HEK293 (cell line): ENCODE data around the gene DHRS12.

Experiments used
- CTCF ChIA-PET: fragments of 350-600 bp; formaldehyde crosslinking; extraction: SDS; loops from one replicate; lab custom pipeline; 2021; ENCODE audit warnings: antibody characterized with exemption; lab: Yijun Ruan, JAX
- POLR2A ChIA-PET: fragments of 300-600 bp; formaldehyde crosslinking; extraction: SDS; loops from one replicate; lab custom pipeline; 2020; ENCODE audit warnings: antibody characterized with exemption, inconsistent platforms; lab: Yijun Ruan, JAX
- H3K27ac ChIP-seq: fragments of 200-500 bp; sonication (Bioruptor generic); 2 replicates; pipeline ENCODE4 v1.5.1; 2014; ENCODE audit warnings: low read depth, low read length, control low read depth, inconsistent platforms; ENCODE audit errors: extremely low read depth
- H3K36me3 ChIP-seq, 2 experiments: fragments of 200-500 bp in 1 of 2; sonication (Bioruptor generic) in 1 of 2; 1 replicate in 1 of 2; 2 replicates in 1 of 2; pipeline ENCODE4 v1.5.1; 2014 to 2017; ENCODE audit warnings: inconsistent platforms in 2 of 2, low read length in 2 of 2; ENCODE audit not compliant: control insufficient read depth in 2 of 2, insufficient read depth in 1 of 2
- H3K4me1 ChIP-seq: fragments of 200-500 bp; sonication (Bioruptor generic); 2 replicates; pipeline ENCODE4 v1.5.1; 2014; ENCODE audit warnings: mild to moderate bottlenecking, low read length, inconsistent platforms; ENCODE audit not compliant: control insufficient read depth, insufficient read depth
- H3K4me3 ChIP-seq: 2 replicates; pipeline ENCODE4 v1.5.1; 2011; ENCODE audit warnings: low read depth, mild to moderate bottlenecking, control low read depth, low read length, moderate library complexity
- H3K9me3 ChIP-seq: fragments of 200-500 bp; sonication (Bioruptor generic); 2 replicates; pipeline ENCODE4 v1.5.1; 2014; ENCODE audit warnings: low read depth, low read length, inconsistent platforms; ENCODE audit not compliant: control insufficient read depth, insufficient read depth
- FEZF1 ChIP-seq: fragments of 450-650 bp; formaldehyde crosslinking; IDR thresholded peaks from 2 replicates; pipeline ENCODE4 v1.5.1; 2016; ENCODE audit warnings: missing biosample characterization, missing genetic modification characterization
- GLI4 ChIP-seq: fragments of 450-650 bp; formaldehyde crosslinking; IDR thresholded peaks from 2 replicates; pipeline ENCODE4 v1.5.1; 2016; ENCODE audit warnings: missing biosample characterization, missing genetic modification characterization
- KLF7 ChIP-seq: fragments of 450-650 bp; formaldehyde crosslinking; IDR thresholded peaks from 2 replicates; pipeline ENCODE4 v1.5.1; 2016; ENCODE audit warnings: missing biosample characterization, missing genetic modification characterization, borderline replicate concordance
- ZBTB17 ChIP-seq: fragments of 450-650 bp; formaldehyde crosslinking; IDR thresholded peaks from 2 replicates; pipeline ENCODE4 v1.5.1; 2016; ENCODE audit warnings: missing biosample characterization, missing genetic modification characterization
- ZFP37 ChIP-seq: fragments of 450-650 bp; formaldehyde crosslinking; IDR thresholded peaks from 2 replicates; pipeline ENCODE4 v1.5.1; 2016; ENCODE audit warnings: missing biosample characterization, missing genetic modification characterization
- ZNF174 ChIP-seq: fragments of 450-650 bp; formaldehyde crosslinking; IDR thresholded peaks from 2 replicates; pipeline ENCODE4 v1.5.0; 2017; ENCODE audit warnings: missing biosample characterization, mild to moderate bottlenecking, missing genetic modification characterization
- ZNF211 ChIP-seq: fragments of 450-650 bp; formaldehyde crosslinking; IDR thresholded peaks from 2 replicates; pipeline ENCODE4 v1.5.1; 2016; ENCODE audit warnings: low read depth, missing biosample characterization, missing genetic modification characterization
- ZNF560 ChIP-seq: fragments of 450-650 bp; formaldehyde crosslinking; IDR thresholded peaks from 2 replicates; pipeline ENCODE4 v1.5.1; 2017; ENCODE audit warnings: missing biosample characterization, missing genetic modification characterization, borderline replicate concordance
- ZNF623 ChIP-seq: fragments of 450-650 bp; formaldehyde crosslinking; IDR thresholded peaks from 2 replicates; pipeline ENCODE4 v1.5.1; 2016; ENCODE audit warnings: missing biosample characterization, missing genetic modification characterization
- ZNF626 ChIP-seq: fragments of 450-650 bp; sonication (Bioruptor Pico); formaldehyde crosslinking; IDR thresholded peaks from 2 replicates; pipeline ENCODE4 v1.5.1; 2018; ENCODE audit warnings: missing biosample characterization, missing genetic modification characterization, inconsistent platforms
- ZNF777 ChIP-seq: fragments of 450-650 bp; formaldehyde crosslinking; IDR thresholded peaks from 2 replicates; pipeline ENCODE4 v1.5.1; 2017; ENCODE audit warnings: missing biosample characterization, missing genetic modification characterization, borderline replicate concordance
- ZXDB ChIP-seq: fragments of 450-650 bp; formaldehyde crosslinking; IDR thresholded peaks from 2 replicates; pipeline ENCODE4 v1.5.1; 2016; ENCODE audit warnings: missing biosample characterization, missing genetic modification characterization
- TF ChIP-seq, protein P1 (sequence below): fragments of 450-650 bp; formaldehyde crosslinking; IDR thresholded peaks from 2 replicates; pipeline ENCODE4 v1.5.1; 2017; ENCODE audit warnings: missing biosample characterization, missing genetic modification characterization
- TF ChIP-seq, protein P2 (sequence below): fragments of 450-650 bp; formaldehyde crosslinking; IDR thresholded peaks from 2 replicates; pipeline ENCODE4 v1.5.1; 2016; ENCODE audit warnings: missing biosample characterization, missing genetic modification characterization
- TF ChIP-seq, protein P3 (sequence below): fragments of 450-650 bp; formaldehyde crosslinking; IDR thresholded peaks from 2 replicates; pipeline ENCODE4 v1.5.0; 2017; ENCODE audit warnings: missing biosample characterization, missing genetic modification characterization, borderline replicate concordance
- TF ChIP-seq, protein P4 (sequence below): fragments of 450-650 bp; formaldehyde crosslinking; IDR thresholded peaks from 2 replicates; pipeline ENCODE4 v1.5.1; 2016; ENCODE audit warnings: missing biosample characterization, missing genetic modification characterization
- TF ChIP-seq, protein P5 (sequence below): fragments of 450-650 bp; formaldehyde crosslinking; optimal IDR thresholded peaks from 2 replicates; pipeline ENCODE3; 2016; ENCODE audit warnings: missing biosample characterization, mild to moderate bottlenecking, missing genetic modification characterization
- TF ChIP-seq, protein P6 (sequence below): fragments of 450-650 bp; formaldehyde crosslinking; IDR thresholded peaks from 2 replicates; pipeline ENCODE4 v1.5.1; 2016; ENCODE audit warnings: missing biosample characterization, missing genetic modification characterization

DHRS12 gene

GRCh38 chr13:51724721-51725120, 79.2 kb downstream of the DHRS12 start:
- Histone ChIP-seq H3K4me1 (no peaks in the 10 kb centered on the region), H3K36me3 (peaks cover 0 to 4% of the 10 kb centered on the region in 2 experiments; a peak in 2 of 3 replicates), H3K4me3 (no peak overlapping the region), H3K27ac (no peak overlapping the region)
- POLR2A ChIA-PET, result no interaction called here
- TF ChIP-seq, protein P1, sequence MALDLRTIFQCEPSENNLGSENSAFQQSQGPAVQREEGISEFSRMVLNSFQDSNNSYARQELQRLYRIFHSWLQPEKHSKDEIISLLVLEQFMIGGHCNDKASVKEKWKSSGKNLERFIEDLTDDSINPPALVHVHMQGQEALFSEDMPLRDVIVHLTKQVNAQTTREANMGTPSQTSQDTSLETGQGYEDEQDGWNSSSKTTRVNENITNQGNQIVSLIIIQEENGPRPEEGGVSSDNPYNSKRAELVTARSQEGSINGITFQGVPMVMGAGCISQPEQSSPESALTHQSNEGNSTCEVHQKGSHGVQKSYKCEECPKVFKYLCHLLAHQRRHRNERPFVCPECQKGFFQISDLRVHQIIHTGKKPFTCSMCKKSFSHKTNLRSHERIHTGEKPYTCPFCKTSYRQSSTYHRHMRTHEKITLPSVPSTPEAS, result no peak
- TF ChIP-seq GLI4 (tag by site-specific recombination), result no peak
- TF ChIP-seq, protein P2, sequence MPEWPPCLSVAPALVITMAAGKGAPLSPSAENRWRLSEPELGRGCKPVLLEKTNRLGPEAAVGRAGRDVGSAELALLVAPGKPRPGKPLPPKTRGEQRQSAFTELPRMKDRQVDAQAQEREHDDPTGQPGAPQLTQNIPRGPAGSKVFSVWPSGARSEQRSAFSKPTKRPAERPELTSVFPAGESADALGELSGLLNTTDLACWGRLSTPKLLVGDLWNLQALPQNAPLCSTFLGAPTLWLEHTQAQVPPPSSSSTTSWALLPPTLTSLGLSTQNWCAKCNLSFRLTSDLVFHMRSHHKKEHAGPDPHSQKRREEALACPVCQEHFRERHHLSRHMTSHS, result no peak
- TF ChIP-seq, all 188 proteins: peak for 0
- no peaks in the 10 kb centered on the region for H3K9me3 ChIP-seq
- CTCF ChIA-PET, result interaction anchor here (0.6 kb wide), 1 partner anchor 1453 kb away, joined by 4 read pairs; no protein-coding TSS in a partner anchor

DNA sequence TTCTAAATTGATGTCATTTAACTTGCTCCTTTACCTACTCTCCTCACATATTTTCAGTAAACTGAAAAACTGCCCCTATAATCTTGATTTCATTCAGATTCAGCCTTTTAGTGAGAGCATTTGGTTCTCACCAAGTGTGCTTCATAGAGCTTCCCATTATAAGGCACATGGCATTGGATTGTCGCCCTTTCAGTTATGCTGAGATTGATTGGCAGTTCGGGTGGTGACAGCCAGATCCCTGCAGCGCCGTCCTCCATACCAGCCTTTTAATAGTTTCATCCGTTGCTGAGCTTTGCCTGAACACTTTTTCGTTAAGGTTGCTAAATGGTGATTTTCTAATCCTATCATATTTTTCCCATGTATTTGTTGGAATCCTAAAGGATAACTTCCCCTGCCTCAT, 80.4 kb downstream of the DHRS12 start:
- H3K4me3 ChIP-seq, result no peak overlapping the region
- H3K36me3 ChIP-seq, result peaks cover 0 to 4% of the 10 kb centered on the region in 2 experiments; a peak in 2 of 3 replicates
- TF ChIP-seq ZNF211 (tag by site-specific recombination), result no peak
- TF ChIP-seq, protein P3, sequence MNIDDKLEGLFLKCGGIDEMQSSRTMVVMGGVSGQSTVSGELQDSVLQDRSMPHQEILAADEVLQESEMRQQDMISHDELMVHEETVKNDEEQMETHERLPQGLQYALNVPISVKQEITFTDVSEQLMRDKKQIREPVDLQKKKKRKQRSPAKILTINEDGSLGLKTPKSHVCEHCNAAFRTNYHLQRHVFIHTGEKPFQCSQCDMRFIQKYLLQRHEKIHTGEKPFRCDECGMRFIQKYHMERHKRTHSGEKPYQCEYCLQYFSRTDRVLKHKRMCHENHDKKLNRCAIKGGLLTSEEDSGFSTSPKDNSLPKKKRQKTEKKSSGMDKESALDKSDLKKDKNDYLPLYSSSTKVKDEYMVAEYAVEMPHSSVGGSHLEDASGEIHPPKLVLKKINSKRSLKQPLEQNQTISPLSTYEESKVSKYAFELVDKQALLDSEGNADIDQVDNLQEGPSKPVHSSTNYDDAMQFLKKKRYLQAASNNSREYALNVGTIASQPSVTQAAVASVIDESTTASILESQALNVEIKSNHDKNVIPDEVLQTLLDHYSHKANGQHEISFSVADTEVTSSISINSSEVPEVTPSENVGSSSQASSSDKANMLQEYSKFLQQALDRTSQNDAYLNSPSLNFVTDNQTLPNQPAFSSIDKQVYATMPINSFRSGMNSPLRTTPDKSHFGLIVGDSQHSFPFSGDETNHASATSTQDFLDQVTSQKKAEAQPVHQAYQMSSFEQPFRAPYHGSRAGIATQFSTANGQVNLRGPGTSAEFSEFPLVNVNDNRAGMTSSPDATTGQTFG (tag by site-specific recombination), result no peak
- TF ChIP-seq, protein P4, sequence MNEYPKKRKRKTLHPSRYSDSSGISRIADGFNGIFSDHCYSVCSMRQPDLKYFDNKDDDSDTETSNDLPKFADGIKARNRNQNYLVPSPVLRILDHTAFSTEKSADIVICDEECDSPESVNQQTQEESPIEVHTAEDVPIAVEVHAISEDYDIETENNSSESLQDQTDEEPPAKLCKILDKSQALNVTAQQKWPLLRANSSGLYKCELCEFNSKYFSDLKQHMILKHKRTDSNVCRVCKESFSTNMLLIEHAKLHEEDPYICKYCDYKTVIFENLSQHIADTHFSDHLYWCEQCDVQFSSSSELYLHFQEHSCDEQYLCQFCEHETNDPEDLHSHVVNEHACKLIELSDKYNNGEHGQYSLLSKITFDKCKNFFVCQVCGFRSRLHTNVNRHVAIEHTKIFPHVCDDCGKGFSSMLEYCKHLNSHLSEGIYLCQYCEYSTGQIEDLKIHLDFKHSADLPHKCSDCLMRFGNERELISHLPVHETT (tag by site-specific recombination), result no peak
- no peak for TF ChIP-seq KLF7
- no peak for TF ChIP-seq ZNF777 (tag by site-specific recombination)
- TF ChIP-seq FEZF1 (tag by site-specific recombination), result no peak
- no peak for TF ChIP-seq ZBTB17 (tag by site-specific recombination)
- TF ChIP-seq ZNF623, result no peak
- no peak for TF ChIP-seq ZNF174 (tag by site-specific recombination)
- TF ChIP-seq, protein P5, sequence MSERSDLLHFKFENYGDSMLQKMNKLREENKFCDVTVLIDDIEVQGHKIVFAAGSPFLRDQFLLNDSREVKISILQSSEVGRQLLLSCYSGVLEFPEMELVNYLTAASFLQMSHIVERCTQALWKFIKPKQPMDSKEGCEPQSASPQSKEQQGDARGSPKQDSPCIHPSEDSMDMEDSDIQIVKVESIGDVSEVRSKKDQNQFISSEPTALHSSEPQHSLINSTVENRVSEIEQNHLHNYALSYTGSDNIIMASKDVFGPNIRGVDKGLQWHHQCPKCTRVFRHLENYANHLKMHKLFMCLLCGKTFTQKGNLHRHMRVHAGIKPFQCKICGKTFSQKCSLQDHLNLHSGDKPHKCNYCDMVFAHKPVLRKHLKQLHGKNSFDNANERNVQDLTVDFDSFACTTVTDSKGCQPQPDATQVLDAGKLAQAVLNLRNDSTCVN, result no peak
- no peak for TF ChIP-seq ZNF560
- TF ChIP-seq ZNF626 (tag by site-specific recombination), result no peak
- TF ChIP-seq, protein P6, sequence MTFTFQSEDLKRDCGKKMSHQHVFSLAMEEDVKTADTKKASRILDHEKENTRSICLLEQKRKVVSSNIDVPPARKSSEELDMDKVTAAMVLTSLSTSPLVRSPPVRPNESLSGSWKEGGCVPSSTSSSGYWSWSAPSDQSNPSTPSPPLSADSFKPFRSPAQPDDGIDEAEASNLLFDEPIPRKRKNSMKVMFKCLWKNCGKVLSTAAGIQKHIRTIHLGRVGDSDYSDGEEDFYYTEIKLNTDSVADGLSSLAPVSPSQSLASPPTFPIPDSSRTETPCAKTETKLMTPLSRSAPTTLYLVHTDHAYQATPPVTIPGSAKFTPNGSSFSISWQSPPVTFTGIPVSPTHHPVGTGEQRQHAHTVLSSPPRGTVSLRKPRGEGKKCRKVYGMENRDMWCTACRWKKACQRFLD, result no peak
- no peak for TF ChIP-seq ZFP37 (tag by site-specific recombination)
- TF ChIP-seq ZXDB (tag by site-specific recombination), result no peak
- TF ChIP-seq, all 188 proteins: peak for 0
- no peaks in the 10 kb centered on the region for H3K4me1 ChIP-seq
- CTCF ChIA-PET, result interaction anchor here (0.6 kb wide), 1 partner anchor 78 kb away, joined by 3 read pairs; no protein-coding TSS in a partner anchor
- POLR2A ChIA-PET, result no interaction called here
- no peaks in the 10 kb centered on the region for H3K9me3 ChIP-seq
- no peak overlapping the region for H3K27ac ChIP-seq
